Measurements from ENCODE around the gene PRIMPOL.

The PRIMPOL gene

GRCh38 chr4:184744236-184744635, 94.7 kb downstream of the PRIMPOL start:
- DNase-seq, result no peak

More at GRCh38 chr4:184744236-184744635, 94.7 kb downstream of the PRIMPOL start:
- Histone ChIP-seq H3K36me3 (ENCODE audit: control insufficient read depth, insufficient read depth, low read length) (no peaks in the 10 kb centered on the region), H3K4me3 (ENCODE audit: insufficient read depth, low read depth, low read length, poor library complexity, severe bottlenecking) (no peak overlapping the region), H3K27me3 (replicated peaks; ENCODE audit: control insufficient read depth, insufficient read depth, low read length, poor library complexity, severe bottlenecking) (no peaks in the 10 kb centered on the region), H3K4me1 (ENCODE audit: control insufficient read depth, insufficient read depth, low read length, poor library complexity, severe bottlenecking) (no peaks in the 10 kb centered on the region), H3K9me3 (ENCODE audit: control insufficient read depth, low read length) (no peaks in the 10 kb centered on the region), H3K27ac (ENCODE audit: insufficient read depth, low read length, poor library complexity, severe bottlenecking) (no peak overlapping the region)
